Measurements from ENCODE around the gene ZNF547. TPM values are rescaled to one million over a fixed set of nuclear protein-coding genes. Genes with fewer than 3 reads are reported as not detected.

The ZNF547 gene
- total and polyA plus RNA-seq, 2 donors (not counting 3 experiments of a cell fraction or from before 2014, with no cell fraction given), result 1.9 to 2.7 TPM

DNA sequence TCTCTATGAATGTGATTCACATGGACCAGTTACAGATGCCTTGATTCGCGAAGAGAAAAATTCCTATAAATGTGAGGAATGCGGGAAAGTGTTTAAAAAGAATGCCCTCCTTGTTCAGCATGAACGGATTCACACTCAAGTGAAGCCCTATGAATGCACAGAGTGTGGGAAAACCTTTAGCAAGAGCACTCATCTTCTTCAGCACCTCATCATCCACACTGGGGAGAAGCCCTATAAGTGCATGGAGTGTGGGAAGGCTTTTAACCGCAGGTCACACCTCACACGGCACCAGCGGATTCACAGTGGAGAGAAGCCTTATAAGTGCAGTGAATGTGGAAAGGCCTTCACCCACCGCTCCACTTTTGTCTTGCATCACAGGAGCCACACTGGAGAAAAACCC is 35.4 kb upstream of the ZNF547 start:
- FAIRE-seq, result no peak
- no peaks in the 10 kb centered on the region for H4K20me1 ChIP-seq (replicated peaks; ENCODE audit: control insufficient read depth, extremely low read depth, insufficient read depth, low read length)
- CTCF ChIA-PET, result no interaction called here
- H3K27me3 ChIP-seq (ENCODE audit: control insufficient read depth in 2 of 2, insufficient read depth in 2 of 2, low read length in 2 of 2), result no peaks in the 10 kb centered on the region
- peaks cover 2% of the 10 kb centered on the region for H3K79me2 ChIP-seq (ENCODE audit: control insufficient read depth, insufficient read depth, low read length)
- no peaks in the 10 kb centered on the region for H3K9me1 ChIP-seq (replicated peaks; ENCODE audit: control insufficient read depth, extremely low read depth, insufficient read depth, low read length)
- no peak overlapping the region for H3K4me3 ChIP-seq (replicated peaks in 1 of 3; ENCODE audit: insufficient read depth in 1 of 3, low read depth in 1 of 3, low read length in 3 of 3)
- peaks cover 11 to 39% of the 10 kb centered on the region in 2 experiments for H3K36me3 ChIP-seq (ENCODE audit: control insufficient read depth in 2 of 2, extremely low read depth in 1 of 2, insufficient read depth in 2 of 2, low read length in 2 of 2)
- no peak overlapping the region for H2AFZ ChIP-seq (ENCODE audit: low read depth, low read length)
- TF ChIP-seq MYC (IDR thresholded peaks at IDR 0.05; ENCODE audit: low read depth, low read length), result no peak
- TF ChIP-seq JUN (IDR thresholded peaks at IDR 0.05; ENCODE audit: borderline replicate concordance, insufficient read depth, insufficient read length, low read depth), result no peak
- no peak for TF ChIP-seq POLR2AphosphoS5 (IDR thresholded peaks at IDR 0.05; ENCODE audit: insufficient read depth, low read depth, low read length)
- TF ChIP-seq GATA2 (IDR thresholded peaks at IDR 0.05; ENCODE audit: insufficient read depth, insufficient read length, low read depth, low read length), result no peak
- TF ChIP-seq EZH2 (IDR thresholded peaks at IDR 0.05; ENCODE audit: borderline replicate concordance, low read depth, low read length, severe bottlenecking), result no peak
- no peak for TF ChIP-seq MAX (IDR thresholded peaks at IDR 0.05; ENCODE audit: insufficient read depth, insufficient read length)
- no peak for TF ChIP-seq POLR2A (IDR thresholded peaks at IDR 0.05; ENCODE audit: low read depth, low read length)
- TF ChIP-seq, protein P1, sequence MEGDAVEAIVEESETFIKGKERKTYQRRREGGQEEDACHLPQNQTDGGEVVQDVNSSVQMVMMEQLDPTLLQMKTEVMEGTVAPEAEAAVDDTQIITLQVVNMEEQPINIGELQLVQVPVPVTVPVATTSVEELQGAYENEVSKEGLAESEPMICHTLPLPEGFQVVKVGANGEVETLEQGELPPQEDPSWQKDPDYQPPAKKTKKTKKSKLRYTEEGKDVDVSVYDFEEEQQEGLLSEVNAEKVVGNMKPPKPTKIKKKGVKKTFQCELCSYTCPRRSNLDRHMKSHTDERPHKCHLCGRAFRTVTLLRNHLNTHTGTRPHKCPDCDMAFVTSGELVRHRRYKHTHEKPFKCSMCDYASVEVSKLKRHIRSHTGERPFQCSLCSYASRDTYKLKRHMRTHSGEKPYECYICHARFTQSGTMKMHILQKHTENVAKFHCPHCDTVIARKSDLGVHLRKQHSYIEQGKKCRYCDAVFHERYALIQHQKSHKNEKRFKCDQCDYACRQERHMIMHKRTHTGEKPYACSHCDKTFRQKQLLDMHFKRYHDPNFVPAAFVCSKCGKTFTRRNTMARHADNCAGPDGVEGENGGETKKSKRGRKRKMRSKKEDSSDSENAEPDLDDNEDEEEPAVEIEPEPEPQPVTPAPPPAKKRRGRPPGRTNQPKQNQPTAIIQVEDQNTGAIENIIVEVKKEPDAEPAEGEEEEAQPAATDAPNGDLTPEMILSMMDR (IDR thresholded peaks at IDR 0.05; ENCODE audit: extremely low read depth in 1 of 2, insufficient read depth in 1 of 2, low read depth in 1 of 2, low read length in 2 of 2), result no peak
- TF ChIP-seq FOS (IDR thresholded peaks at IDR 0.05; ENCODE audit: borderline replicate concordance, insufficient read depth, low read length), result no peak
- no peak overlapping the region for H3K4me2 ChIP-seq (ENCODE audit: insufficient read depth, low read length)
- H3K9ac ChIP-seq (replicated peaks; ENCODE audit: extremely low read depth, insufficient read depth, low read length), result no peak overlapping the region
- no peak for DNase-seq (ENCODE audit: low read depth, low spot score)
- BruUV-seq (replicated peaks), result no TSS peak
- H3K4me1 ChIP-seq (ENCODE audit: control insufficient read depth, extremely low read depth, insufficient read depth, low read length), result no peaks in the 10 kb centered on the region
- dilution Hi-C loops (cut with MboI; ENCODE audit: extremely low pct_ligation_motif_present, low sequenced_read_pairs), result no loop called here
- POLR2A ChIA-PET, result no interaction called here
- H3K27ac ChIP-seq (ENCODE audit: insufficient read depth, low read depth, low read length), result no peak overlapping the region
- intact Hi-C loops (cut with micrococcal nuclease), result no loop called here
- H3K9me3 ChIP-seq (replicated peaks; ENCODE audit: control insufficient read depth, insufficient read depth, low read length), result peaks cover 7% of the 10 kb centered on the region

Measured in endothelial cell of umbilical vein (primary cell).